ENCODE data around the gene UBE2E2. TPM values are rescaled to one million over a fixed set of nuclear protein-coding genes. Genes with fewer than 3 reads are reported as not detected.

UBE2E2 gene
- total RNA-seq, 4 donors from 2014 or later = 7.9 to 44.7 (median 26.6) TPM

DNA sequence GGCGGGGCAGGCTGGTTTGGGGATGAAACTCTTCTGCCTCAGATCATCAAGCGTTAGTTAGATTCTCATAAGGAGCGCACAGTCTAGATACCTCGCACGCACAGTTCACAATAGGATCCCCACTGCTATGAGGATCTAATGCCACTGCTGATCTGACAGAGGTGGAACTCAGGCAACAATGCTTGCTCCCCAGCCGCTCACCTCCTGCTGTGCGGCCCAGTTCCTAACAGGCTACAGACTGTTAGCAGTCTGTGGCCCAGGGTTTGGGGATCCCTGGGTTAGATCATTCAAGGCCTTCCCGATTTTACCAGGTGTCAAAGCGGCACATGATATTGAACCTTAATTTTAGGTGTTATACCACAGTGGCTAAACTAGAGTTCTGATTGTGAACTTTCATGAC is 232.8 kb downstream of the UBE2E2 start:
- no peak for DNase-seq

DNA sequence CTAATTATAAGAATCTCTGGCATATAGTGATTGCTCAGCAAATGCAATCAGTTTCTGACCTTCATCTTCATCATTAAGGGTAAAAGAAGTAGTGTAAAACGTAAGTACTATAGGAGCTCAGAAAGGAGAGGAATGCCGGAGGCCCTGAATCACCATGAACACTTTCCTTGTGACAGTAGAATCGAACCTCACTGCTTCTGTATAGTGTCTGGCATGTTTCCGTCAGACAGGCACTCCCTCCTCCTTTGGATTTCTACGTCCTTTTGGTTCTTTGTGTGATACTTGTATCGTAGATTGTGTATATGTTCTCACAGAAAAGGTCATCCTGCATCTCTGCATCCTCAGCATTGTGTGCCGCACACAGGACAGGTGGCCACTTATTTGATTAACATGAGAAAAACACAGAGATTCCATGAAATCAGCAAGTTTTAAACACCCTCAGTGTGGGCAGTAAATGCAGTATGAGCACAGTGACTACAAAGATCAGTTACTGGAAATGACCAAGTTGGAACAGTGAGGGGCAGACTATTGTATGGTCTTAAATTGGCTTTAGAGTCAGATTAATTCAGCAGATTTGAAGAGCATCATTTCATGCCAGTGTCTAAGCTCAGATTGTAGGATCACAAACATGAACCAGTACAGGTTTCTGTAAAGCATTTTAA is 234.5 kb downstream of the UBE2E2 start:
- no peak for ATAC-seq
- H3K4me1 ChIP-seq = peaks cover 32 to 43% of the 10 kb centered on the region in 2 donors
- H3K36me3 ChIP-seq = no peaks in the 10 kb centered on the region
- no peak overlapping the region for H3K4me3 ChIP-seq
- H3K27me3 ChIP-seq = no peaks in the 10 kb centered on the region
- no peaks in the 10 kb centered on the region for H3K9me3 ChIP-seq
- intact Hi-C loops (cut with DNase I; ENCODE audit: low total_unique reads) = loop anchor here (10.0 kb wide), 1 partner anchor 367 kb away; the partner anchor contains the start of gene UBE2E1
- TF ChIP-seq POLR2A (IDR thresholded peaks at IDR 0.05) = no peak
- TF ChIP-seq, protein P1, sequence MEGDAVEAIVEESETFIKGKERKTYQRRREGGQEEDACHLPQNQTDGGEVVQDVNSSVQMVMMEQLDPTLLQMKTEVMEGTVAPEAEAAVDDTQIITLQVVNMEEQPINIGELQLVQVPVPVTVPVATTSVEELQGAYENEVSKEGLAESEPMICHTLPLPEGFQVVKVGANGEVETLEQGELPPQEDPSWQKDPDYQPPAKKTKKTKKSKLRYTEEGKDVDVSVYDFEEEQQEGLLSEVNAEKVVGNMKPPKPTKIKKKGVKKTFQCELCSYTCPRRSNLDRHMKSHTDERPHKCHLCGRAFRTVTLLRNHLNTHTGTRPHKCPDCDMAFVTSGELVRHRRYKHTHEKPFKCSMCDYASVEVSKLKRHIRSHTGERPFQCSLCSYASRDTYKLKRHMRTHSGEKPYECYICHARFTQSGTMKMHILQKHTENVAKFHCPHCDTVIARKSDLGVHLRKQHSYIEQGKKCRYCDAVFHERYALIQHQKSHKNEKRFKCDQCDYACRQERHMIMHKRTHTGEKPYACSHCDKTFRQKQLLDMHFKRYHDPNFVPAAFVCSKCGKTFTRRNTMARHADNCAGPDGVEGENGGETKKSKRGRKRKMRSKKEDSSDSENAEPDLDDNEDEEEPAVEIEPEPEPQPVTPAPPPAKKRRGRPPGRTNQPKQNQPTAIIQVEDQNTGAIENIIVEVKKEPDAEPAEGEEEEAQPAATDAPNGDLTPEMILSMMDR (IDR thresholded peaks at IDR 0.05 in 4 of 5, conservative IDR thresholded peaks at IDR 0.05 in 1 of 5) = no peak
- H3K27ac ChIP-seq = no peak overlapping the region
- no peak for DNase-seq
- in situ Hi-C loops (cut with MboI; ENCODE audit: low sequenced_read_pairs in 4 of 4) = no loop called here

More for the DNA sequence above, 232.8 kb downstream of the UBE2E2 start:
- TF ChIP-seq POLR2A (IDR thresholded peaks at IDR 0.05) = no peak
- TF ChIP-seq, protein P1 (IDR thresholded peaks at IDR 0.05 in 4 of 5, conservative IDR thresholded peaks at IDR 0.05 in 1 of 5) = no peak
- H3K4me3 ChIP-seq = no peak overlapping the region
- in situ Hi-C loops (cut with MboI; ENCODE audit: low sequenced_read_pairs in 4 of 4) (no loop called here), intact Hi-C loops (cut with DNase I; ENCODE audit: low total_unique reads) (loop anchor here (10.0 kb wide), 1 partner anchor 369 kb away; the partner anchor contains the start of gene UBE2E1)
- H3K27me3 ChIP-seq = no peaks in the 10 kb centered on the region
- no peaks in the 10 kb centered on the region for H3K36me3 ChIP-seq
- no peak overlapping the region for H3K27ac ChIP-seq
- ATAC-seq = no peak
- H3K9me3 ChIP-seq = no peaks in the 10 kb centered on the region
- peaks cover 34 to 47% of the 10 kb centered on the region in 2 donors for H3K4me1 ChIP-seq

- H3K4me3 ChIP-seq = no peak overlapping the region
- in situ Hi-C loops (cut with MboI; ENCODE audit: low sequenced_read_pairs in 4 of 4) = no loop called here
- TF ChIP-seq, protein P1 (IDR thresholded peaks at IDR 0.05 in 4 of 5, conservative IDR thresholded peaks at IDR 0.05 in 1 of 5) = no peak
- no peak for TF ChIP-seq POLR2A (IDR thresholded peaks at IDR 0.05)
- H3K36me3 ChIP-seq = no peaks in the 10 kb centered on the region
- H3K27me3 ChIP-seq = no peaks in the 10 kb centered on the region
- ATAC-seq (no peak), DNase-seq (no peak)
- H3K4me1 ChIP-seq = peaks cover 36 to 47% of the 10 kb centered on the region in 2 donors
- intact Hi-C loops (cut with DNase I; ENCODE audit: low total_unique reads) = loop anchor here (10.0 kb wide), 1 partner anchor 366 kb away; the partner anchor contains the start of gene UBE2E1
- H3K9me3 ChIP-seq = no peaks in the 10 kb centered on the region
- no peak overlapping the region for H3K27ac ChIP-seq
Measured at GRCh38 chr3:23438657-23439056, 235.5 kb downstream of the UBE2E2 start.

DNA sequence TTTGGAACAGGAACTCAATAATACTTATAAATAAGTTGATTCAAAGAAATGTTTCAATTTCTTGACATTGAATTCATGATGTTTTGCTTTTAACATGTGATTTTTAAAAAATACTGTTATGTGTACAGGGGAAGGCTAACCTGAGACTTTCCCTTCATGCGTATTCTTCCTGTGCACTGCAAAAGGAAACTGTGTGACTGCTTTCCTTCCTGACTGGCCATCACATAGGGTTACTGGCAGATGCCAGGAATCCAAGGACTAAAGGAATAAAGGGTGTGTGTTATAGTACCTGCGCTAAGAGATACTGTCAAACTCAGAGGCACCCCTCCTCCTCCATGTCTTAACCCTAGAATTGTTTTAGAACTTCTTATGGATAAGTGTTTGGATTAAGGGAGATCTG is 236.0 kb downstream of the UBE2E2 start:
- DNase-seq = no peak
- TF ChIP-seq, protein P1 (IDR thresholded peaks at IDR 0.05 in 4 of 5, conservative IDR thresholded peaks at IDR 0.05 in 1 of 5) = no peak
- TF ChIP-seq POLR2A (IDR thresholded peaks at IDR 0.05) = no peak
- no peak for ATAC-seq

More for the DNA sequence above, 236.0 kb downstream of the UBE2E2 start:
- Histone ChIP-seq H3K27me3 (no peaks in the 10 kb centered on the region), H3K36me3 (no peaks in the 10 kb centered on the region), H3K9me3 (no peaks in the 10 kb centered on the region), H3K4me1 (peaks cover 37 to 47% of the 10 kb centered on the region in 2 donors), H3K27ac (no peak overlapping the region), H3K4me3 (no peak overlapping the region)
- intact Hi-C loops (cut with DNase I; ENCODE audit: low total_unique reads) (loop anchor here (10.0 kb wide), 1 partner anchor 366 kb away; the partner anchor contains the start of gene UBE2E1), in situ Hi-C loops (cut with MboI; ENCODE audit: low sequenced_read_pairs in 4 of 4) (no loop called here)

Data from gastrocnemius medialis (tissue), 4 donors.